Gastroesophageal sphincter (tissue), 4 donors: ENCODE measurements around the gene NYAP1. TPM values are rescaled to one million over a fixed set of nuclear protein-coding genes. Genes with fewer than 3 reads are reported as not detected.

Experiments used
- ATAC-seq: fragments of 150-250 bp; one replicate; pipeline ENCODE4 v1.9.1; 2016; ENCODE audit warnings: mild to moderate bottlenecking, moderate library complexity
- H3K27ac ChIP-seq, 4 donors: fragments of 200-600 bp; sonication (generic) in 3 of 4; 1 replicate in 3 of 4; 2 replicates in 1 of 4; pipeline ENCODE4 v1.5.1; 2016 to 2019
- H3K27me3 ChIP-seq: fragments of 200-600 bp; sonication (generic); one replicate; pipeline ENCODE4 v1.5.1; 2019
- H3K36me3 ChIP-seq, 2 donors: fragments of 200-600 bp; sonication (generic); one replicate each; pipeline ENCODE4 v1.5.1; 2019; ENCODE audit warnings: control low read depth in 1 of 2
- H3K4me1 ChIP-seq, 3 donors: fragments of 200-600 bp; sonication (generic); 1 replicate in 2 of 3; 2 replicates in 1 of 3; pipeline ENCODE4 v1.5.1; 2016 to 2019; ENCODE audit warnings: control low read depth in 2 of 3
- H3K4me3 ChIP-seq, 2 donors: fragments of 200-600 bp; sonication (generic); one replicate each; pipeline ENCODE4 v1.5.1; 2019; ENCODE audit warnings: mild to moderate bottlenecking in 1 of 2, moderate library complexity in 1 of 2
- H3K9me3 ChIP-seq, 3 donors: fragments of 200-600 bp; sonication (generic); one replicate each; pipeline ENCODE4 v1.5.1; 2017 to 2019; ENCODE audit warnings: control low read depth in 2 of 3
- EP300 ChIP-seq: sonication (generic); formaldehyde crosslinking; IDR thresholded peaks from one replicate; pipeline ENCODE4 v1.6.1; 2017; ENCODE audit warnings: antibody characterized with exemption, mild to moderate bottlenecking
- POLR2A ChIP-seq, 2 donors: fragments of 450-650 bp; IDR thresholded peaks; one replicate each; pipeline ENCODE4 v1.6.1; 2017; ENCODE audit warnings: antibody characterized with exemption in 2 of 2, mild to moderate bottlenecking in 2 of 2, moderate library complexity in 1 of 2
- POLR2AphosphoS5 ChIP-seq: sonication (generic); formaldehyde crosslinking; IDR thresholded peaks from one replicate; pipeline ENCODE4 v1.6.1; 2017; ENCODE audit warnings: antibody characterized with exemption
- WGBS, 2 donors: methylation state at CpG; one replicate each; pipeline ENCODE4 v1.1.5; 2018; ENCODE audit warnings: low coverage in 1 of 2; 5-methylcytosine and 5-hydroxymethylcytosine counted together
- total RNA-seq, 4 donors: library from RNA; depleted of rRNA; stranded (reverse); fragments of >200 nt; gene quantifications; one replicate each; pipeline ENCODE4 v1.1.0, GENCODE V29; 2016
- TF ChIP-seq, protein P1 (sequence below), 4 experiments: fragments of 200-600 bp in 2 of 4; fragments of 450-650 bp in 2 of 4; sonication (generic) in 1 of 4; IDR thresholded peaks; one replicate each; pipeline ENCODE4 v1.5.1; 2017 to 2019; ENCODE audit warnings: antibody characterized with exemption in 4 of 4, mild to moderate bottlenecking in 2 of 4, moderate library complexity in 2 of 4

The NYAP1 gene
- total RNA-seq, 4 donors from 2014 or later, result 0.94 to 3.1 (median 1.8) TPM

- Histone ChIP-seq H3K4me1 (peaks cover 0 to 49% (median 6%) of the 10 kb centered on the region in 3 donors), H3K27ac (peak overlapping the region in 3 of 4 donors; percentile 76 to 80 (median 77)), H3K36me3 (peaks cover 0 to 10% of the 10 kb centered on the region in 2 donors), H3K9me3 (no peaks in the 10 kb centered on the region), H3K4me3 (peak overlapping the region in 1 of 2 donors; percentile 78), H3K27me3 (peaks cover 5% of the 10 kb centered on the region)
- ATAC-seq, result no peak
- 80 to 81% methylated on average over 3 to 4 of the region's 6 CpGs for WGBS, 2 donors
- no peak for TF ChIP-seq EP300
- TF ChIP-seq POLR2A (IDR thresholded peaks at IDR 0.05), result no peak
- TF ChIP-seq, protein P1, sequence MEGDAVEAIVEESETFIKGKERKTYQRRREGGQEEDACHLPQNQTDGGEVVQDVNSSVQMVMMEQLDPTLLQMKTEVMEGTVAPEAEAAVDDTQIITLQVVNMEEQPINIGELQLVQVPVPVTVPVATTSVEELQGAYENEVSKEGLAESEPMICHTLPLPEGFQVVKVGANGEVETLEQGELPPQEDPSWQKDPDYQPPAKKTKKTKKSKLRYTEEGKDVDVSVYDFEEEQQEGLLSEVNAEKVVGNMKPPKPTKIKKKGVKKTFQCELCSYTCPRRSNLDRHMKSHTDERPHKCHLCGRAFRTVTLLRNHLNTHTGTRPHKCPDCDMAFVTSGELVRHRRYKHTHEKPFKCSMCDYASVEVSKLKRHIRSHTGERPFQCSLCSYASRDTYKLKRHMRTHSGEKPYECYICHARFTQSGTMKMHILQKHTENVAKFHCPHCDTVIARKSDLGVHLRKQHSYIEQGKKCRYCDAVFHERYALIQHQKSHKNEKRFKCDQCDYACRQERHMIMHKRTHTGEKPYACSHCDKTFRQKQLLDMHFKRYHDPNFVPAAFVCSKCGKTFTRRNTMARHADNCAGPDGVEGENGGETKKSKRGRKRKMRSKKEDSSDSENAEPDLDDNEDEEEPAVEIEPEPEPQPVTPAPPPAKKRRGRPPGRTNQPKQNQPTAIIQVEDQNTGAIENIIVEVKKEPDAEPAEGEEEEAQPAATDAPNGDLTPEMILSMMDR (IDR thresholded peaks at IDR 0.05), result no peak
- TF ChIP-seq POLR2AphosphoS5, result no peak
Observed at GRCh38 chr7:100484673-100485045, 932 bp downstream of the NYAP1 start.

GRCh38 chr7:100485471-100485876, 1.7 kb downstream of the NYAP1 start:
- H3K4me3 ChIP-seq, result no peak overlapping the region
- H3K27me3 ChIP-seq, result peaks cover 5% of the 10 kb centered on the region
- ATAC-seq, result no peak
- no peak for TF ChIP-seq POLR2A (IDR thresholded peaks at IDR 0.05)
- TF ChIP-seq EP300, result no peak
- TF ChIP-seq, protein P1 (IDR thresholded peaks at IDR 0.05), result no peak
- TF ChIP-seq POLR2AphosphoS5, result no peak
- WGBS, 2 donors, result 86% methylated on average over 1 of the region's 4 CpGs; no CpG with 5 or more reads in 1 of the 2 donors
- H3K9me3 ChIP-seq, result no peaks in the 10 kb centered on the region
- peaks cover 0 to 10% of the 10 kb centered on the region in 2 donors for H3K36me3 ChIP-seq
- H3K4me1 ChIP-seq, result peaks cover 0 to 46% (median 5%) of the 10 kb centered on the region in 3 donors
- peak overlapping the region in 2 of 4 donors; percentile 37 to 80 for H3K27ac ChIP-seq

DNA sequence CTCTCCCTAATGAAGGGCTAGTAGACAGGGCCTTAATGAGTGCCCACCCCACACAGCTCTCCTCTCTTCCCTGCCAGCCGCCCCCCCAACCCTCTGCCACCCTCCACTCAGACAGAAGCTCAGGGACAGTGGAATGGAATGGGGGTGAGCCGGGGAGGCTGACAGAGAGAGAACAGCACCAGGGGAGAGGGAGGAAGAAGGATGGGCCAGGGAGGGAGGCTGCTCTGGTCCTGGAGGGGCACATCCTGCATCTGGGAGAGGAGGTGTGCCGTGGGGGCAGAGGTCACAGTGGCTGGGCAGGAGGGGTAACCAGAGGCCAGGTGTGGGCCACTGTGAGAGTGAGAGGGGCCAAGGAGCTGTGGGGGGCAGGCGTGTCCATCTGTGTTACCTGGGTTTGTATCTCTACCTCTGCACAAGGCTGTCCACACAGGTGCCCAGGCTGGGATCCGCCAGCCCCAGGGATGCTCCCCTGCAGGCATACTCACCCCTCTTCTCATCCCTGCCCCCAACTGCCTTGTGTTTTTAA, 2.4 kb downstream of the NYAP1 start:
- H3K27me3 ChIP-seq, result peaks cover 5% of the 10 kb centered on the region
- H3K36me3 ChIP-seq, result peaks cover 0 to 10% of the 10 kb centered on the region in 2 donors
- TF ChIP-seq POLR2AphosphoS5 (no peak), EP300 (no peak), POLR2A (IDR thresholded peaks at IDR 0.05) (no peak)
- TF ChIP-seq, protein P1 (IDR thresholded peaks at IDR 0.05), result no peak
- no peaks in the 10 kb centered on the region for H3K9me3 ChIP-seq
- H3K27ac ChIP-seq, result no peak overlapping the region
- H3K4me1 ChIP-seq, result peaks cover 0 to 46% (median 5%) of the 10 kb centered on the region in 3 donors
- WGBS, 2 donors, result no CpG with 5 or more reads among the region's 5 CpGs
- ATAC-seq, result no peak
- no peak overlapping the region for H3K4me3 ChIP-seq

GRCh38 chr7:100486753-100487446, 3.2 kb downstream of the NYAP1 start:
- no peak for ATAC-seq
- Histone ChIP-seq H3K27me3 (peaks cover 5% of the 10 kb centered on the region), H3K4me1 (peaks cover 0 to 46% (median 5%) of the 10 kb centered on the region in 3 donors), H3K4me3 (no peak overlapping the region), H3K27ac (no peak overlapping the region), H3K36me3 (peaks cover 0 to 10% of the 10 kb centered on the region in 2 donors), H3K9me3 (no peaks in the 10 kb centered on the region)
- 80 to 83% methylated on average over 1 of the region's 30 CpGs for WGBS, 2 donors
- TF ChIP-seq, protein P1 (IDR thresholded peaks at IDR 0.05), result no peak
- no peak for TF ChIP-seq POLR2AphosphoS5
- TF ChIP-seq EP300, result no peak
